ENCODE results near the gene GALNT13. TPM values are rescaled to one million over a fixed set of nuclear protein-coding genes. Genes with fewer than 3 reads are reported as not detected.

Gene GALNT13
- total RNA-seq, 1 experiment from 2014 or later, result 0.05 TPM

GRCh38 chr2:154306266-154306970 lies 434.7 kb downstream of the GALNT13 start:
- DNase-seq (ENCODE audit: low spot score), result no peak

DNA sequence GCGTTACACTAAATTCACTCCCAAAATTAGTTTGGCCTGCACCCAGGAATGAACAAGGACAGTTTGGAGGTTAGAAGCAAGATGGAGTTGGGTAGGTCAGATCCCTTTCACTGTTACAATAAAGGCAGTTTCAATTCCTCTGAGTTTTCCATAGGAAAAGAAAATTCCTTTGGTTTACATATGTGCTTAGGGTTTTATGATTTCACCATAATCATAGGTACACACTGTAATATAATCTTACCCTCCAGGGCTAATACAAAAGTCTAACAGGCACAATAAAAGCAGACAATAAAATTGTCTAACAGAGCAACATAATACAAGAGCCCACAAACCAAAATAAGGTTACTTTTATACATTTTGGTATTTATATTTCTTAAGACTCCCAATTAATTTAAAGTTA lies 435.3 kb downstream of the GALNT13 start:
- DNase-seq (ENCODE audit: low spot score), result no peak

- DNase-seq (ENCODE audit: low spot score), result no peak
Observed at GRCh38 chr2:154324601-154325000, 452.9 kb downstream of the GALNT13 start.

DNA sequence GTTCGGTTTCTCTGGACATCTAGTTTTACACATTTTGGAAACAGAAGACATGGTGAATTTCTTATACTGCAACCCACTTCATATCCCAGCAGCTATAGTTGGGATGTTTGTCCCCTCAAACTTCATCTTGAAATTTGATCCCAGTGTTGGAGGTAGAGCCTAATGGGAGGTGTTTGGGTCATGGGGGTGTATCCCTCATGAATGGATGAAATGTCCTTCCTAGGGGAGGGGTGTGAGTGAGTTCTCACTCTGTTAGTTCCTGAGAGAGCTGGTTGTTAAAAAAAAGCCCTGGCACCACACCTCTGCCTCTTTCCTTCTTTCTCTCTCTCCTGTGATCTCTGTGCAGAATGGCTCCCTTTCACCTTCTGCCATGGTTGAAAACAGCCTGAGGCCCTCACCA lies 457.8 kb downstream of the GALNT13 start:
- no peak for DNase-seq (ENCODE audit: low spot score)

DNA sequence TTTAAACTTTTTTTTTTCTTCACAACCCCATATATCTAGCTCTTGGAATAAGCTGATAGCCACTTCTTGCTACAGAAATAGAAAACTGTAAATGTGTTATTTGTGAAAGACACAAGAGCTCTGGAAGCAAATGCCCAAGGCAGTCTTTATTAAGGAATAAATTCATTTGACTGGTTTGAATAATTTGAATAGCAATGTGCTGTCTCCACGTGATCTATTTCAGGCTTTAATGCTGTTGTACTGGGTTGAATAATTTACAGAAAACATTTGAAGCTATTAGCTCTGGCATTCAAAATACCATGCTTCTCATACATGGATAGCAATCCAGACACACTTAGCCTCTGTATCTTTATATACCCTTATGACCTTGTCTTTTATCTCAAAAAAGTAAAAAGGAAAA lies 460.1 kb downstream of the GALNT13 start:
- DNase-seq (ENCODE audit: low spot score), result no peak

DNA sequence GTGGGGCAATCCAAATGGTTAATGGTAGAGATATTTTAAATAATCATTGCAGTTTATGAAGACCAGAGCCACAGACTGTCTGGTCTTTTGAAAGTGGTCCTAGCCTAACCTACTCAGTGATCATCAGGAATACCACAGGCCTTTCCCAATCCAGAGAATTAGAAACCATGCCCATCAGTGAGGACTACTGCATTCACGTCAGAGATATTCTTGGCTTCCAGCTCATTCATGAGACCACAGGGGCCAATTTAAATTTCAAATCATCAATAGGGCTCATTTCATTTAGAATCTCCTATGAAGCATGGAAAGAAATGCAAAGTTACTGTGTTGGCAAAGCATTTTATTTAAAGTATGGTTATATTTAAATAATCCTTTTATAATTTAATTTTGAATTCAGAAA lies 464.5 kb downstream of the GALNT13 start:
- DNase-seq (ENCODE audit: low spot score), result no peak

DNA sequence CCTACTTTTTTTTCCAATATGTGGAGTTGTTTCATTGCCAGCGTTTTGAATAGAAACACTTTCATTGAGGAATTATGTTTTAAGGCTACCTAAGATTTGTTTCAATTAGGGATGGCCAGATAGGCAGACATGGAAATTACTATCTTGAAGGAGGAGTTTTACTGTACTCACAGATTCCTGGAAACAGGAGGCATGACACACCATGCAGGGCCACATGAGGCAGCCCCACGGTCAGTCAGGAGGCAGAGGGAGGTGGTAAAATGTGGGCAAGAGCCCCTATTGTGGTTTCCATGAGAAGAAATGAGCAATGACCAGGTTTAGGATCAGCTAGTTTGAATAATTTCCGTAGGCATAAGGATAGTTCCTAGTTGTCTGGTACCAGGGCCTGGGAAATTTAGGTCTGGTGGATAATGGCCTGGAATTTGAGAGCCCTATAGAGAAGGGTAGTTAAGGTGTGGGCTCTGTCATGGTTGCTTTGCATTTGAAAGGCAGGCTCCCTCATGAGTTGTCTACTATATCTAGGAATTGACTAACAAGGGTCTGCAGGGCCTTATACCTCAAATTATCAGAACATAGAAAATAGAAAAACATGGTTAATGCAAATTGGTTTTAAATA lies 466.7 kb downstream of the GALNT13 start:
- DNase-seq (ENCODE audit: low spot score), result no peak

GRCh38 chr2:154343282-154343681 lies 471.6 kb downstream of the GALNT13 start:
- DNase-seq (ENCODE audit: low spot score), result no peak

GRCh38 chr2:154350911-154351310 lies 479.2 kb downstream of the GALNT13 start:
- no peak for DNase-seq (ENCODE audit: low spot score)

- DNase-seq (ENCODE audit: low spot score), result no peak
Observed at GRCh38 chr2:154361276-154361675, 489.6 kb downstream of the GALNT13 start.

GRCh38 chr2:154368153-154368552 lies 496.4 kb downstream of the GALNT13 start:
- DNase-seq (ENCODE audit: low spot score), result peak; percentile 4

DNA sequence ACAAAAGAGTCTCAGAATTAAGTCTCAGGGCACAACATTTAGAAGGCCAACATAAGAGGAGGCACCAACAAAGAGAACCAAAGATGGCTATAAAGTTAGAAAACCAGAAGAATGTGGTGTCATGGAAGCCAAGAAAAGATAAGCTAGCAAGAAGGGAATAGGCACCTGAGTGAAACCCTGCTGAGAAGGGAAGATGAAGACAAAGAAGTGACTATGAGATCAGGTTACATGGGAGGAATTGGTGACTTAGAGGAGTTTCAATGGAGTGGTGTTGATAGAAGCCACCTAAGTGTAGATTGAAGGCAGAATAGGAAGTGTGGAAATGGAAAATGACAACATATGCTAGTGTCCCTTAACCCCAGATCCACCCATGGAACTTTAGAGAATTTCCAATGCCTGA lies 499.2 kb downstream of the GALNT13 start:
- no peak for DNase-seq (ENCODE audit: low spot score)

- no peak for DNase-seq (ENCODE audit: low spot score)
Observed at GRCh38 chr2:154374416-154374815, 502.7 kb downstream of the GALNT13 start.

GRCh38 chr2:154375579-154375931 lies 503.8 kb downstream of the GALNT13 start:
- DNase-seq (ENCODE audit: low spot score), result peak; percentile 83

GRCh38 chr2:154381931-154382794 lies 510.4 kb downstream of the GALNT13 start:
- DNase-seq (ENCODE audit: low spot score), result no peak

GRCh38 chr2:154386186-154386585 lies 514.5 kb downstream of the GALNT13 start:
- DNase-seq (ENCODE audit: low spot score), result no peak

- no peak for DNase-seq (ENCODE audit: low spot score)
Observed at GRCh38 chr2:154391051-154391450, 519.3 kb downstream of the GALNT13 start.

- DNase-seq (ENCODE audit: low spot score), result no peak
Observed at GRCh38 chr2:154392256-154392655, 520.5 kb downstream of the GALNT13 start.

GRCh38 chr2:154394600-154394999 lies 522.9 kb downstream of the GALNT13 start:
- DNase-seq (ENCODE audit: low spot score), result no peak

GRCh38 chr2:154400563-154401290 lies 529.0 kb downstream of the GALNT13 start:
- DNase-seq (ENCODE audit: low spot score), result no peak

DNA sequence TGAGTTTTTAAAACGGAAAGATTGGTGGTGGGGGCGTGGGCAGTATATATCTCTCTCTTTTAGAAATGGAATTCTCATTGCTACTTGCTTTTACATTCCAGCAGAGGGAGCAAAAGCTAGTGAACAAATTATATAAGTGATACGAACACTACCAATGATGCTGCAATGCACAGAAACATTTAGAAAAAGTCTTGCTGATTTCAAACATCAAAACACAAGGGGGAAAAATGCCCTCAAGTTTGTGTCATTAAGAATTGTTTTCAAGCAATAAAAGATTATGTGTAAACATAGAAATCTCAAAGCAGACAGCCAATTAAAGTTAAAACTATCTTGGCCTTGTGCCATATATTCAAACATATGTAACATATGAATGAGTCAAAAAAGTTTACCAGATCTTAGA lies 530.5 kb downstream of the GALNT13 start:
- peak; percentile 36 for DNase-seq (ENCODE audit: low spot score)

GRCh38 chr2:154403242-154403790 lies 531.6 kb downstream of the GALNT13 start:
- no peak for DNase-seq (ENCODE audit: low spot score)
